Gastrocnemius medialis (tissue), 4 donors: ENCODE measurements around the gene ISM1. TPM values are rescaled to one million over a fixed set of nuclear protein-coding genes. Genes with fewer than 3 reads are reported as not detected.

Experiments used
- ATAC-seq, 2 donors: fragments of 150-250 bp; one replicate each; pipeline ENCODE4 v1.9.1; 2016
- DNase-seq, 2 donors: peaks; one replicate each; pipeline ENCODE4 v3.0.0-alpha.2; 2019
- H3K27ac ChIP-seq, 4 donors: fragments of 200-600 bp; sonication (generic); 1 replicate in 1 of 4; 2 replicates in 3 of 4; pipeline ENCODE4 v1.5.1; 2016 to 2018; ENCODE audit warnings: mild to moderate bottlenecking in 2 of 4, moderate library complexity in 1 of 4
- H3K27me3 ChIP-seq, 3 donors: fragments of 200-600 bp; sonication (generic) in 2 of 3; 1 replicate in 1 of 3; 2 replicates in 2 of 3; pipeline versions ENCODE4 v1.5.1 to v1.6.0; 2016 to 2019; ENCODE audit warnings: mild to moderate bottlenecking in 1 of 3, moderate library complexity in 1 of 3
- H3K36me3 ChIP-seq, 2 donors: fragments of 200-600 bp; sonication (generic) in 1 of 2; one replicate each; pipeline ENCODE4 v1.5.1; 2017 to 2018
- H3K4me1 ChIP-seq, 2 donors: fragments of 200-600 bp; sonication (generic) in 1 of 2; one replicate each; pipeline ENCODE4 v1.5.1; 2016 to 2017; ENCODE audit warnings: mild to moderate bottlenecking in 2 of 2
- H3K4me3 ChIP-seq, 4 donors: fragments of 200-600 bp; sonication (generic) in 3 of 4; 1 replicate in 1 of 4; 2 replicates in 3 of 4; pipeline ENCODE4 v1.5.1; 2016 to 2019; ENCODE audit warnings: mild to moderate bottlenecking in 2 of 4
- H3K9me3 ChIP-seq, 3 donors: fragments of 200-600 bp; sonication (generic) in 2 of 3; 1 replicate in 1 of 3; 2 replicates in 2 of 3; pipeline ENCODE4 v1.5.1; 2016 to 2019
- POLR2A ChIP-seq, 2 donors: fragments of 450-650 bp; IDR thresholded peaks; one replicate each; pipeline ENCODE4 v1.6.1; 2017; ENCODE audit warnings: antibody characterized with exemption in 2 of 2, mild to moderate bottlenecking in 2 of 2, moderate library complexity in 2 of 2
- in situ Hi-C, 4 donors: fragments of 200-750 bp; cut with MboI; loops; one replicate each; pipeline versions ENCODE4 v1.15.0 to v1.8.0; 2017; ENCODE audit warnings: low sequenced_read_pairs in 4 of 4
- intact Hi-C: fragments of 100-400 bp; cut with DNase I; formaldehyde crosslinking; loops from one replicate; pipeline ENCODE4 v1.15.1; 2023; ENCODE audit warnings: low total_unique reads
- total RNA-seq, 4 donors: library from RNA; depleted of rRNA; stranded (reverse); fragments of >200 nt; gene quantifications; one replicate each; pipeline versions ENCODE4 v1.1.0 to v1.2.3, GENCODE V29; 2016
- TF ChIP-seq, protein P1 (sequence below), 5 experiments: fragments of 450-650 bp in 3 of 5; fragments of 200-600 bp in 2 of 5; sonication (generic) in 2 of 5; IDR thresholded peaks in 4 of 5; conservative IDR thresholded peaks in 1 of 5; 1 replicate in 4 of 5; 2 replicates in 1 of 5; pipeline ENCODE4 v1.5.1; 2016 to 2019; ENCODE audit warnings: antibody characterized with exemption in 5 of 5, mild to moderate bottlenecking in 3 of 5, moderate library complexity in 3 of 5

Gene ISM1
- total RNA-seq, 4 donors from 2014 or later = 0.61 to 3.7 (median 0.78) TPM

DNA sequence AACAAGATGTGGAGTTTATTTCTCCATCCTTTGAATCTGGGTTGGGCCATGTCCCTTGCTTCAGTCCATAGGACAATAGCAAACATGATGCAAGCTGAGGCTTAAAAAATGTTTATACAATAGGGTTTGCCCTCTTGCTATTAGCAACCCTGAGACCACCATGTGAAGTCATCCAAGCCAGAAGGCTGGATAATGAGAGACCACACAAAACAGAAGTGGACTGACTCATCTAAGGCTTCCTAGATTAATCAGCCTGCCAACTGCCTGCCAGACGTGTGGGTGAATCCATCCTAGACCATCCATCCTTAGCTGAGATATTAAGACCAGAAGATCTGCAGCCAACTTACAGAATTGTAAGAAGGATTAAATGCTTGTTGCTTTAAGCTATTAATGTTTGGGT, 38.1 kb upstream of the ISM1 start:
- intact Hi-C loops = no loop called here
- no peak overlapping the region for H3K27ac ChIP-seq
- TF ChIP-seq POLR2A (IDR thresholded peaks at IDR 0.05) = no peak
- TF ChIP-seq, protein P1, sequence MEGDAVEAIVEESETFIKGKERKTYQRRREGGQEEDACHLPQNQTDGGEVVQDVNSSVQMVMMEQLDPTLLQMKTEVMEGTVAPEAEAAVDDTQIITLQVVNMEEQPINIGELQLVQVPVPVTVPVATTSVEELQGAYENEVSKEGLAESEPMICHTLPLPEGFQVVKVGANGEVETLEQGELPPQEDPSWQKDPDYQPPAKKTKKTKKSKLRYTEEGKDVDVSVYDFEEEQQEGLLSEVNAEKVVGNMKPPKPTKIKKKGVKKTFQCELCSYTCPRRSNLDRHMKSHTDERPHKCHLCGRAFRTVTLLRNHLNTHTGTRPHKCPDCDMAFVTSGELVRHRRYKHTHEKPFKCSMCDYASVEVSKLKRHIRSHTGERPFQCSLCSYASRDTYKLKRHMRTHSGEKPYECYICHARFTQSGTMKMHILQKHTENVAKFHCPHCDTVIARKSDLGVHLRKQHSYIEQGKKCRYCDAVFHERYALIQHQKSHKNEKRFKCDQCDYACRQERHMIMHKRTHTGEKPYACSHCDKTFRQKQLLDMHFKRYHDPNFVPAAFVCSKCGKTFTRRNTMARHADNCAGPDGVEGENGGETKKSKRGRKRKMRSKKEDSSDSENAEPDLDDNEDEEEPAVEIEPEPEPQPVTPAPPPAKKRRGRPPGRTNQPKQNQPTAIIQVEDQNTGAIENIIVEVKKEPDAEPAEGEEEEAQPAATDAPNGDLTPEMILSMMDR (IDR thresholded peaks at IDR 0.05 in 4 of 5, conservative IDR thresholded peaks at IDR 0.05 in 1 of 5) = no peak
- H3K9me3 ChIP-seq = no peaks in the 10 kb centered on the region
- ATAC-seq (no peak), DNase-seq (no peak)
- H3K4me1 ChIP-seq = no peaks in the 10 kb centered on the region
- H3K27me3 ChIP-seq = no peaks in the 10 kb centered on the region
- H3K4me3 ChIP-seq = no peak overlapping the region
- in situ Hi-C loops = no loop called here
- no peaks in the 10 kb centered on the region for H3K36me3 ChIP-seq

DNA sequence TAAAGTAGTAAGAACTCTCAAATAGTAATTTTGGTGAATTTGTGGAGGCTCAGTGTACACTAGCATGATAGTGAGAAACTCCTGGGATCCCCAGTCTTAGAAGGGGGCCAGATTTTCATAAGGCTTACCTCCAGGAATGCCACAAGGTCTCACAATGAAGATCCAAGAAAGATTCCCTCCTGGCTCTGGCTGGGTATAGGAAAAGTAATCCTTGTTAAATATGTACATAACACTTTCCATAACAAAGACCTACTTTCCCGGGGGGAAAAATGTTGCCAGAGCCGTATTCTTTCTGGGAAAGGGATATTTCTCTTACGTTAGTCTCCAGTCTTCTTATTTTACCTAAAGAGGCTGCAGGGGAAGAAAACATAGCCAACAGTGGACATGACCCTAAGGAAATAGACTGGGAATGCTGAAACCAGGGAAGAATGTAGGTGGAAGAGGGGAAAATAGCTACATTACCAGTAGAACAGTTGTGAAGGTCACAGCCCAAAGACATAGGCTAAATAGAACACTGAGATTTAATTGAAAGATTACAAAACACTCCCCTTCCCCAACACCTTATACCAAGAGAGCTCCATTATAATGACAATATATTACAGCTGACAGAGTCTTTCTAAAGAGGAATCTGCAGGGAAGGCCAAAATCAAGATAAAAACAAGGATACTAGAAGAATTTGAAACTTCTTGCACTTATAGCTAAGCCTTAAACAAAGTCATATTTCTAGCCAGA, 34.9 kb upstream of the ISM1 start:
- intact Hi-C loops (no loop called here), in situ Hi-C loops (no loop called here)
- H3K4me1 ChIP-seq = no peaks in the 10 kb centered on the region

DNA sequence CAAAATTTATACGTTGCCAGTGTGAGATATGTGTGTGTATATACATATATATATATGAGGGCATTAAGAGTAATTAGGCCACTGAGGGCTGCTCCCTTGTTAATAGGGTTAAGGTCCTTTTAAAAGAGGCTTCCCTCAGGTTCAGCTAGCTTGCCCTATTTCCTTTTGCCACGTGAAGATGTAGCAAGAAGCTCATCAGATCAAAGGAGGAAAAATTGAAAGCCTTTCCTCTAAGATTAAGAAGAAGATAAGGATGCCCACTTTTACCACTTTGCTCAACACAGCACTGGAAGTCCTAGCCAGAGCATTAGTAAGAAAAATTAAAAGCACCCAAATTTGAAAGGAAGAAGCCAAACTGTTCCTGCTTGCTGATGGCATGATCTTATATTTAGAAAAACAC, 33.2 kb upstream of the ISM1 start:
- H3K4me1 ChIP-seq = no peaks in the 10 kb centered on the region
- H3K4me3 ChIP-seq = no peak overlapping the region
- intact Hi-C loops (no loop called here), in situ Hi-C loops (no loop called here)
- H3K27me3 ChIP-seq = no peaks in the 10 kb centered on the region
- ATAC-seq (no peak), DNase-seq (no peak)
- no peaks in the 10 kb centered on the region for H3K9me3 ChIP-seq
- H3K36me3 ChIP-seq = no peaks in the 10 kb centered on the region
- TF ChIP-seq, protein P1 (IDR thresholded peaks at IDR 0.05 in 4 of 5, conservative IDR thresholded peaks at IDR 0.05 in 1 of 5) = no peak
- TF ChIP-seq POLR2A (IDR thresholded peaks at IDR 0.05) = no peak
- H3K27ac ChIP-seq = no peak overlapping the region

More for the DNA sequence above, 34.9 kb upstream of the ISM1 start:
- Histone ChIP-seq H3K36me3 (no peaks in the 10 kb centered on the region), H3K27ac (no peak overlapping the region), H3K9me3 (no peaks in the 10 kb centered on the region), H3K27me3 (no peaks in the 10 kb centered on the region), H3K4me3 (no peak overlapping the region)
- TF ChIP-seq, protein P1 (IDR thresholded peaks at IDR 0.05 in 4 of 5, conservative IDR thresholded peaks at IDR 0.05 in 1 of 5) = no peak
- TF ChIP-seq POLR2A (IDR thresholded peaks at IDR 0.05) = no peak
- no peak for ATAC-seq
- DNase-seq = no peak

DNA sequence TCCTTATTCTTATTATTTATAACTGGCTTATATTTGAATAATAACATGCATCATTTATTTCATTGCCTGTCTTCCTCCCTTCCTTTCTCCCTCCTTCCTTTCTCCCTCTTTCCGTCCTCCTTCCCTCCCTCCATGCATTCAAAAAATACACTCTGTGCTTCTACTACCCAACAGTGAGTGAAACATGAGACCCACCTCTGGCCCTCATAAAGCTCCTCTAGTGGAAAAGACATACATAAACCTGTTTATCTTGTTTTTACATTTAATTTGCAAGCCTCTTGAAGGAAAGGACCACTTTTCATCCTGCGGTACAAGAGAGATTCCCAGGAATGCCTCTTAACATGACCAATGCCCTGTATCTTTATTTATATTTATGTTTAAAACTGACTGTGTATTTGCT, 21.8 kb upstream of the ISM1 start:
- Histone ChIP-seq H3K27ac (no peak overlapping the region), H3K36me3 (no peaks in the 10 kb centered on the region), H3K27me3 (no peaks in the 10 kb centered on the region), H3K9me3 (no peaks in the 10 kb centered on the region), H3K4me3 (no peak overlapping the region), H3K4me1 (no peaks in the 10 kb centered on the region)
- intact Hi-C loops (no loop called here), in situ Hi-C loops (no loop called here)
- TF ChIP-seq POLR2A (IDR thresholded peaks at IDR 0.05) = no peak
- TF ChIP-seq, protein P1 (IDR thresholded peaks at IDR 0.05 in 4 of 5, conservative IDR thresholded peaks at IDR 0.05 in 1 of 5) = no peak
- ATAC-seq (no peak), DNase-seq (no peak)
